HG02973 (cell line): ENCODE measurements around the gene ALPL.

Experiments
- ATAC-seq: cut with Tn5 transposase; IDR thresholded peaks from one replicate; pipeline ENCODE4 v1.9.1; 2021; ENCODE audit warnings: moderate library complexity; ENCODE audit not compliant: unreplicated experiment

Gene ALPL

GRCh38 chr1:21574466-21575151, 65.4 kb downstream of the ALPL start:
- no peak for ATAC-seq

GRCh38 chr1:21575351-21575942, 66.2 kb downstream of the ALPL start:
- no peak for ATAC-seq

- ATAC-seq: no peak
These were observed 67.0 kb downstream of the ALPL start for GRCh38 chr1:21576031-21576797.

- ATAC-seq: no peak
These were observed 67.6 kb downstream of the ALPL start for GRCh38 chr1:21576798-21577187.

- ATAC-seq: no peak
These were observed 68.1 kb downstream of the ALPL start for GRCh38 chr1:21577324-21577723.

- ATAC-seq: no peak
These were observed 68.7 kb downstream of the ALPL start for GRCh38 chr1:21577933-21578332.

GRCh38 chr1:21579791-21580190, 70.6 kb downstream of the ALPL start:
- ATAC-seq: no peak

GRCh38 chr1:21584096-21584495, 74.9 kb downstream of the ALPL start:
- ATAC-seq: no peak

- ATAC-seq: no peak
These were observed 75.8 kb downstream of the ALPL start for GRCh38 chr1:21585037-21585436.

GRCh38 chr1:21586222-21586621, 77.0 kb downstream of the ALPL start:
- ATAC-seq: no peak

- no peak for ATAC-seq
These were observed 77.8 kb downstream of the ALPL start for GRCh38 chr1:21586846-21587601.

GRCh38 chr1:21587602-21587953, 78.4 kb downstream of the ALPL start:
- no peak for ATAC-seq

- ATAC-seq: no peak
These were observed 80.4 kb downstream of the ALPL start for GRCh38 chr1:21589618-21590017.

GRCh38 chr1:21590126-21590880, 81.1 kb downstream of the ALPL start:
- ATAC-seq: no peak

GRCh38 chr1:21590934-21591333, 81.7 kb downstream of the ALPL start:
- no peak for ATAC-seq

GRCh38 chr1:21592086-21592865, 83.1 kb downstream of the ALPL start:
- ATAC-seq: no peak

- ATAC-seq: no peak
These were observed 84.0 kb downstream of the ALPL start for GRCh38 chr1:21593231-21593630.

- ATAC-seq: no peak
These were observed 85.3 kb downstream of the ALPL start for GRCh38 chr1:21594501-21594900.

GRCh38 chr1:21594935-21595897, 86.0 kb downstream of the ALPL start:
- ATAC-seq: no peak
